Colon (tissue), 2 donors: ENCODE results near the gene SRRD.
"Not testable (repeated sequence)": the region's sequence is repeated elsewhere in the genome, so short reads cannot be mapped to it uniquely, and the experiment has no call there.

Experiments
- FAIRE-seq: peaks from 2 replicates; lab custom pipeline; 2012; peaks lifted over from hg19 to GRCh38; lab: Jason Lieb, UNC
- donor health status: control.
- donor health status: control.

SRRD gene

DNA sequence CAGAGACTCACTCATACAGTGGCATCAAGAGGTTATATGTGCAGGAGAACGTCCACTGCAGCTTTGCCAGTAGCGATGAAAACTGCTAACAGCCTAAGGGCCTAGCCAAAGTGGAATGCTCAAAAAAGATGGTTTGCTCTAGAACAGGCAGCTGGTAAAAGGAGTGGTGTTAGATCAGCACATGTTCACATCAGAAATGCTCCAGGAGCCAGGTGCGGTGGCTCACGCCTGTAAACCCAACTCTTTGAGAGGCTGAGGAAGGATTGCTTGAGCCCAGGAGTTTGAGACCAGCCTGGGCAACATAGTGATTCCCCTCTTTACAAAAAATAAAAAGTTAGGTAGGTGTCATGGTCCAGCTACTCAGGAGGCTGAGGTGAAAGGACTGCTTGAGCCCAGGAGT, 38.9 kb downstream of the SRRD start:
- no peak for FAIRE-seq

DNA sequence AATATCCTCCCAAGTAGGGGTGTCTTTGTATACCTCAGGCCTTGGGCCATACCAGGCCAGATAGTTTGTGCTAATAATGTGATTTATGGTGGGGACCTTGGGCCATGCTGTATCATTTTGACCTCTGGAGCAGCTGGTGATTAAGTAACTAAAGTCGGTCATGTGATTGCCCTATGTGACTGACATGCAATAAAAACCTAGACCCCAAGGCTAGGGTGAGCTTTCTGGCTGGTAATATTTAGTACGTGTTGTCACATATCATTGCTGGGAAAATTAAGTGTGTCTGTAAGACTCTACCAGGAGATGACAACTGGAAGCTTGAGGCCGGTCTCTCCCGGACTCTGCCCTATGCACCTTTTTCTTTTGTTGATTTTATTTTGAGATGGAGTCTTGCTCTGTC, 41.2 kb downstream of the SRRD start:
- no peak for FAIRE-seq

DNA sequence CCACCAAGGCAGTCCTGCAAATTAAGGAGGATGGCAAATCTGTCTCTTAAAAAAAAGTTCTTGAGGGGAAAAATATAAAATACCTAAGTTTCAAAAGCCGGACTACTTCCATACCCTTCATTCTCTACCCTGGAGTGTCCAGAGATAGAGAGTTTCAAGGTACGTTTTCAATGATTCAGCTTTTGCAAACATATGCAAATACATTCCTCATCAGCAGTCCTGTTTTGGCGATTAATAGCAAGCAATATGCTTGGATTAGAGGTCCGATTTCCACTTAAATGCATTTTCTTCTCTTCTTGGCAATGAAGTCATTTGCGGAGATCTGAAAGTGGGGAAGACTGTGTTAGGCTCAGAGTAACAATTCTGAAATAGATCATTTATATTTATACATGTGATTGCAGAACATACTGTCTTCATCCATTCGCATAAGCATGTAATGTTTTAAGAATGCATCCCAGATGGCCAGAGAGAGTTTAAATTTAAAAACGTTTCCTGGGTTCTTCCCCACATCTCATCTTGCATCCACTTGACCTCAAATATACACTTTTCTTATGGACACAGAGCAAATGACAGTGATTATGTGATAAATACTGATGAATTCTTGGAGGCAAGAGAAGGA, 42.4 kb downstream of the SRRD start:
- no peak for FAIRE-seq

DNA sequence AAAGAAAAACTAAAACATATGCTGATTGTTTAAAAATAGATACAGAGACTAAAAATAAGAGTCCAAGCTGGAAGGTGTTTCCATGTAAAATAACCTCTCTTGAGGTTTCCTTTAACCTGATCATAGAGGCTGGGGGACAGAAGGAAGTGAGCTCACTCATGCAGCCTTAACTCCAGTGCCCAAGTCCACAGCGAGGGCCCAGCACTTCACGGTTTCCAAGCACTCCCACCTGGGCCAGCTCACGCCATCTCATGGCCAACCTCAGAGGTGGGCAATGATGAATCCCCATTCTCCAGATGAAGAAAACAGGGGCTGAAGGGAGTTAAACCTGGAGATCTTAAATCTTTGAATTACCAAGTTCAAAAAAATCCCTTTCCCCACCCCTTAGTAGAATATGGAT, 43.5 kb downstream of the SRRD start:
- no peak for FAIRE-seq

DNA sequence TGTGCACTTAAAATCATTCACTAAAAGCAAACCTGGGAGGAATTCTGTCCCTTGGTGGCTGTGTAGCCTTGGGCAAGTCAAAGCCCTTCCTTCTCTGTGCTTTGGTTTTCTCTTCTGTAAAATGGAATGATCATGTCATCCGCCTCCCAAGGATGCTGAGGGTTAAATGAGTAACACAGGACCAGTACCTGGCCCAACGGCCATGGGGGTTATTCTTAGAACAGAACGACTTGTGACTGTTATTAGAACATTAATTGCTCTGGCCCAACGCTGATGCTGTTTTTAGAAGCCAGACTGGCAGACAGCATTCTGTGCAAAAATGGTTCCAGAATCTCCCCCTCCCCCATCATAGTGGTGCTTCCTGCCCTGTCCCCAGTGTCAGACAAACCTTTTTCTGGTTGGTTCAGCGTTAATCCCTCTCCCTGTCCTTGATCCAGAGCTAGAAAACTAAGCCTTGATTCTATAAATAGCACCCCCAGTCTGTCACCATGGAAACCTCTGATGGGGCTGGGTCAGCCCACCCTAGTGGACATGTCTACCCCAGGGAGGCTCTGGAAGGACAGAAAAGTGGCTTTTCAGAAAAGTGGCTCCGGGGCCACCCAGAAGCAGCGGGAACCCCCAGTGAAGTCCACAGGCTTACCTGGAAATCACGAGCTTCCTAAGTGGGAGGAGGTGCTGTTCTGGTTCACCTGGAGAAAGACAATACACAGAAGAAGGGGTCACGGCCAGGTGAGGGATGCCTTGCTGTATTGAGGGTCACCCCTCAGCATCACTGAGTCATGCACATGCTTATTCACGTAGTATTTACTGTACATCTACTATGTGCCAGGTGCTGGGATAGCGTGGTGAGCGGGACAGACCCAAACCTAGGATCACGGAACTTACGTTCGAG, 44.1 kb downstream of the SRRD start:
- no peak for FAIRE-seq

DNA sequence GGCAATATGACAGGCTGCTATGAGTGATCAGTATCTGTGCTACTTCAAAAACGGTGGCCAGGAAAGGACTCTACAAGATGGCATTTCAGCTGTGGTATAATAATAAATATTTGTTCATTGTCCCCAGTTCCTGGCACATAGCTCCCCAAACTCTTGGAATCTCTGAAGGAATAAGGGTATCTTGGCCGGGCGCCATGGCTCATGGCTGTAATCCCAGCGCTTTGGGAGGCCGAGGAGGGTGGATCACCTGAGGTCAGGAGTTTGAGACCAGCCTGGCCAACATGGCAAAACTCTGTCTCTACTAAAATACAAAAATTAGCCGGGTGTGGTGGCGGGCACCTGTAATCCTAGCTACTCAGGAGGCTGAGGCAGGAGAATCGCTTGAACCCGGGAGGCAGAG, 44.8 kb downstream of the SRRD start:
- not testable (repeated sequence) for FAIRE-seq

DNA sequence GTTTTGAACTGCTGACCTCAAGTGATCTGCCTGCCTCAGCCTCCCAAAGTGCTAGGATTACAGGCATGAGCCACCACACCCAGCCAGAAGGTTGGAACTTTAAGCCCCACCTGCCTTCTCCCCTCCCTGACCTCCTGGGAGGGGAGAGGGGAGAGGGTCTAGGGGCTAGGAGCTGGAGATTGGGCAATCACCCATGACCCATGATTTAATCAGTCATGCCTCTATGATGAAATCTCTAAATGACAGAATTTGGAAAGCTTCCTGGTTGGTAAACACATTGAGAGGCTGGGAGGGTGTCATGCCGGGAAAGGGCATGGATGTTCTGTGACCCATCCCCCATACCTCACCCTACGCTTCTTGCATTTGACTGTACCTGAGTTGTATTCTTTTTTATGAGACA, 45.7 kb downstream of the SRRD start:
- no peak for FAIRE-seq

DNA sequence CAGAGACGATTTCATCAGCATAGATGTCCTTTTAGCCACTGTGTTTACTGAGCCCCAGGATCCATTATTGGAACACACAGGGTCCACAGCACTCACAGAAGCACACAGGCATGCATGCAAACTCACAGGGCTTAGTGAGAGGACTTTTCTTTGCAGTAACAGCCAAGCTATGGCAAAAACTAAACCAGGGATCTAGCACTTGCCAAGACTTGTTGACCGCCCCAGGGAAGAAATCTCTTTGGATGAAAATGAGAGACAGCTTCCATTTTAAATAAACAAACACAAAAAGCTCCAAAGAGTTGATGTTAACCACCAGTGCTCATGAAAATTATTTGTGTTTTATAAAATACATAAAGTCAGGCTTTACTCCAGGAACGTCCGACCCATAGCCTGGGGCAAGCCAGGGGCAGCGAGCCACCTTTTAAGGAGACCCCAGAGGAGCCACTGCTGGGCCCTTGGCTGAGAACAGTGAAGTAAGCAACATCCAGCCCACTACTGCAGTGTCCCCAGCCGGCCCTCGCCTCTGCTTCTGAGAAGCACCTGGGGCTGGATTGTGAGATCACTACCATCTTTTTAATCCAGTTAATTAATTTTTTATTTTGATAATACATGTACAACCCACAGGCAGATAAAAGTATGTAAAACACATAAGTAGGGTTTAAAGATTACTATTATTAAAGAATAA, 50.6 kb downstream of the SRRD start:
- FAIRE-seq, result no peak

DNA sequence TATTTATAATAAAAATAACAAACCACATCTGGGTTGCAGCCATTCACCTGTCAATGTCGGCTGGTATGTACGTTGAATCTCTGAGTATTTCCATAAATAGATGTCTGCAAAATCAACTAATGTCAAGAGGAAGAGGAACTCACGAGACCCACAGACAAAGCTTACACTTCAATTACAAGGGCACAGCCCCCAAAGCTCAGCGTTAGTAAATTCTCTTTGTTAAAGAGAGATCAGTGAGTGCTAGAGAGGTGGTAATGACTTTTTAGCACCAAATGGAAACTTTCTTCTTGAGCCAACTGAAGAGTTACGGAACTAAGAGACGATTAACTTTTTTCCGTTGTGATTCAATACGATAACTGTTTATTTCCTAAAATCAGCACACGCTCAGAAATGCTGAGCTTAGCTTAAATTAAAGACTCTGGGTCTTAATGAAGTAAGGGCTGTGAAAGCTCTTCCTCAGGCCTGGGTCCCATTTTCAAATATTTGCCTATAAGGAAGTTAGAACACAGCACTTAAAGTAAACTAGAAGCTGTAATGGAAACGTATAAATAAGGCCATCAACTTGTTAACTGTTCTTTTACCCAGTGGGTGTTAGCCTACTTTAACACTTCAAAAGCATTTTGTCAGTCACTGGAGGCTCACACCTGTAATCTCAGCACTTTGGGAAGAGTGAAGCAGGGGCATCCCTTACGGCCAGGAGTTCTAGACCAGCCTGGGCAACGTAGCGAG, 51.4 kb downstream of the SRRD start:
- FAIRE-seq, result no peak

DNA sequence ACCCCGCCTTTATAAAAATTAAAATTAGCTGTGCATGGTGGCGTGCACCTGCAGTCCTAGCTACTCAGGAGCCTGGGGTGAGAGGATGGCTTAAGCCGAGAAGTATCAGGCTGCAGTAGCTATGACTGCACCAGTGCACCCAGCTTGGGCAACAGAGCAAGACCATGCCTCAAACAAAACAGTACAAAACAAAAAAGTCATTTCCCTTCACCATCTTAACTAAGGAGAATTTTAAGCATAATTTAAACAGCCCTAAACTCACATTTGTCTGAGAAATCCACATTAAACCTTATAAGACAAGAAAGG, 51.9 kb downstream of the SRRD start:
- FAIRE-seq, result no peak

DNA sequence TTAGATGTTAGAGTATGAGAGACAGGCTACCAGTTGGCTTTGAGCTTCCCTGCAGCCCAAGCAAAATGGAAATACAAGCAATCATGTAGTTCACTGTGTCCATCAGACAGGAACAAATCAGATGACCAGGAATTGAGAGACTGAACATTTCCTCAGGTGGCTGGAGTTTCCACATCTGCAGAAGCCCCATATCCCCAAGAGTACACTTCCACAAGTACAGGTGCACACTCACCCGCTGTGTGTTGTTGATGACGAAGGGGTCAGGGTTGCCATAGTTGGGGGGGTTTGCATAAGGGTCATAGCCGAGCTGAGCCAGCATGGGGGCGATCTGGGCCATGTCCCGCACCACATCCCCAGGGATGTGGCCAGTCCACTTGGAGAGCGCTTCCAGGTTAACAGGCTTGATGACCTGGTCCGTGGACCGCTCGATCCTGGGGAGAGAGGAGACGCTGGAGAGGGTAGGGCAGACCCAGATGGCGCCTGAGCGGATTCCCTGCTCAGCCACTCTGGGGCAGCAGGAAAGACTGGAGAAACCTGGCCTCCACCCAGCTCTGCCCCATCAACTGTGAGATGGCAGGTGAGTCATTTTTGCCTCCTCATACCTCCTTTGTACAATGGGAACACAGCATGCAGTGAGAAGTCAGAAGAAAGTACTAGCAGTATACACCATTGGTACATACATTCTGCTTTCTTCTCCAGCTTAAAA, 52.5 kb downstream of the SRRD start:
- FAIRE-seq, result no peak

DNA sequence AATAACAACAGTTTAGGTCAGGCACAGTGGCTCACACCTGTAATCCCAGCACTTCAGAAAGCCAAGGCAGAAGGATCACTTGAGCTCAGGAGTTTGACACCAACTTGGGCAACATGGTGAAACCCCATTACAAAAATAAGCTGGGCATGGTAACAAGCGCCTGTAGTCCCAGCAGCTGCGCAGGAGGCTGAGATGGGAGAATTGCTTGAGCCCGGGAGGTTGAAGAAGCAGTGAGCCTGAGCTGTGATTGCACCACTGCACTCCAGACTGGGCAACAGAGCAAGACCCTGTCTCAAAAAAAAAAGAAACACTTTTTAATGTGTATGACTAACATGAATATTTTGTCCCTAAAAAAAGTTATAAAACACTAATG, 53.1 kb downstream of the SRRD start:
- FAIRE-seq, result no peak

DNA sequence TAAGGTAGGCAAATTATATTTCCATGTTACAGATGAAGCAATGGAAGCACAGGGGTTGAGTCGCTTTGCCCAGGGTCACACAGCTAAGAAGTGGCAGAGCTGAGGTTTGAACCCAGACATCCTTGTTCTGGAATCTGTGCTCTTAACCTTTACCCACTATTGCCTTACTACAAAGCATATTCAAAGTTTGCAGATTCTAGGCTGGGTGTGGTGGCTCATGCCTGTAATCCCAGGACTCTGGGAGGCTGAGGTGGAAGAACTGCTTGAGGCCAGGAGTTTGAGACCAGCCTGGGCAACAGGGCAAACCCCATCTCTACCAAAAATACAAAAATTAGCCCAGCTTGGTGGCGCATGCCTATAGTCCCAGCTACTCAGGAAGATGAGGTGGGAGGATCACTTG, 56.4 kb downstream of the SRRD start:
- no peak for FAIRE-seq

DNA sequence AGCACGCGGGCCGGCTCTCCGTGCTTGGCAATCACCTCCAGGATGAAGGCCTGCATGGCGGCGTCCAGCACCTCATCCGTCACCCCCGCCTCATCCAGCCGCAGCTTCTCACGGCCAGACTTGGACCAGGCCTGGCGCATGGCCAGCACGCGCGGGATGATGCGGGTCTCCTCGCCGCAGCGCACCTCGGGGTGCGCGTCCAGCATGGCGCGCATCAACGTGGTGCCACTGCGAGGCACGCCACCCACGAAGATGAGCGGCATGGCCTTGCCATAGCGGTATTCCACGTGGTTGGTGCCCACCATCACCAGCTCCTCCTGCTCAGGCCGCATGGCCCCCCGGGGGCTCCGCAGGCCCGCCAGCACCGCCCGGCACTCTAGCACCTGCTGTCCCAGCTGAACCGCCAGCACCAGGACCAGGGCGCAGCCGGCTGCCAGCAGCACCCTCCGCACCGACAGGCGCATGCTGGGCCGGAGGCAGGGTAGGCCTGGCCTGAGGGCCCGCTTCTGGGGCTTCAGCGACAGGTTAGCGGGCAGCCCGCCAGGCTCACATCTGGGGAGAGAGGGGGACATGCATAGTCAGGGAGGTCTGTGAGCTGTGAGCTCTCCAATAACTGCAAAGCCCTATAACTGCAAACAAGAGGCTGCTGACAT, 57.6 kb downstream of the SRRD start:
- no peak for FAIRE-seq

DNA sequence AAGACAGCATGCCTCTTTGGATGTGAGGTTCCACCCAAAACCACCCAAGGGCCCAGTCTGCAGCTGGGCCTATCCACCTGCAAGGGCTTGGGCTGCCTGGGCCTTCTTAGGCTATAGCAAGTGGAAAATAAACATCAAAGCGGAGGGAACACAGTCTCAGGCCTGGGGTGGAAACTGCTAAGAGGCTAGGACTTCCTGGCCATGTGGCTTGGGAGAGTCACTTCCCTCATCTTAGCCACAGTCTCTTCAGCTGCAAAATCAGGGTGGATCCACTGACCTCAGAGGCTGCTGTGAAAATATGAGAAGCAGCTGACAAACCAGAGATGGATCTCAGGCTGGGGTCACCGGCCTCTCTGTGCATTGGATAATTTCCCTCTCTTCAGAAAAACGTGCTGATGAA, 59.2 kb downstream of the SRRD start:
- no peak for FAIRE-seq
